Activated T-helper 17 cell treated with anti-CD3 and anti-CD28 coated beads, Interleukin-2, amount 50 U/mL, for 72 hours (primary cell): ENCODE results near the gene TMEM116. TPM values are rescaled to one million over a fixed set of nuclear protein-coding genes. Genes with fewer than 3 reads are reported as not detected.
A peak's percentile ranks its signal among the peaks of the same experiment; 100 is the strongest.

Experiments
- ATAC-seq: fragments of 150-1000 bp; cut with Tn5 transposase; replicated peaks from 2 replicates; pipeline ENCODE4 v1.10.0; 2021; ENCODE audit warnings: mild to moderate bottlenecking, moderate library complexity
- H3K27ac Mint-ChIP-seq: one replicate; pipeline ENCODE4 v1.8.0; 2022; ENCODE audit warnings: mixed read lengths
- H3K27me3 Mint-ChIP-seq: one replicate; pipeline ENCODE4 v1.8.0; 2022; ENCODE audit warnings: mixed read lengths
- H3K36me3 Mint-ChIP-seq: one replicate; pipeline ENCODE4 v1.8.0; 2022; ENCODE audit warnings: low read depth, mild to moderate bottlenecking, mixed read lengths
- H3K4me1 Mint-ChIP-seq: one replicate; pipeline ENCODE4 v1.8.0; 2022; ENCODE audit warnings: mixed read lengths
- H3K4me3 Mint-ChIP-seq: one replicate; pipeline ENCODE4 v1.8.0; 2022; ENCODE audit warnings: mild to moderate bottlenecking, mixed read lengths
- H3K9me3 Mint-ChIP-seq: one replicate; pipeline ENCODE4 v1.8.0; 2022; ENCODE audit warnings: mixed read lengths
- total RNA-seq, 2 donors: library from RNA; stranded (reverse); gene quantifications; one replicate each; pipeline ENCODE4 v1.2.3, GENCODE V29; 2022

TMEM116 gene
- total RNA-seq, 2 donors from 2014 or later = 13.8 to 16.9 TPM

- Mint-ChIP-seq H3K27me3 (no peaks in the 10 kb centered on the region), H3K36me3 (peaks cover 39% of the 10 kb centered on the region)
- ATAC-seq = no peak
Measured at GRCh38 chr12:111932241-111932640, 80.7 kb downstream of the TMEM116 start.

DNA sequence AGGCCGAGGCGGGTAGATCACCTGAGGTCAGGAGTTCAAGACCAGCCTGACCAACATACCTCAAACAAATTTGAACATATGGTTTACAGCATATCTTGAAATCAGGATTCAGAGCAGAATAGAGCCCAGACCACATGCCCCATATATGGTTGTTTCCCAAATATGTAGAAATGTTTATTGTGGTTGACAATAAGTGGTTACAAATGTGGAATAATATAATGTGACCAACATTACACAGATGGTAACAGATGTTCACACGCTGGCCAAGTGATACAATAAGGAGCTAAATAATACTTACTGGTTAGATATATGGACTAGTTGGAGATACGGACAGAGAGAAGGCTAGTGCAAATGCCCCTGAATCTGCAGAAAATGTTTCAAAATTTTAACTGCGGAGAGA lies 85.6 kb downstream of the TMEM116 start:
- Mint-ChIP-seq H3K27ac (no peak overlapping the region), H3K36me3 (peaks cover 17% of the 10 kb centered on the region), H3K9me3 (no peaks in the 10 kb centered on the region), H3K4me3 (no peak overlapping the region), H3K27me3 (no peaks in the 10 kb centered on the region), H3K4me1 (peaks cover 3% of the 10 kb centered on the region)
- ATAC-seq = no peak

More at GRCh38 chr12:111932241-111932640, 80.7 kb downstream of the TMEM116 start:
- Mint-ChIP-seq H3K27ac (no peak overlapping the region), H3K4me3 (no peak overlapping the region), H3K4me1 (no peaks in the 10 kb centered on the region), H3K9me3 (no peaks in the 10 kb centered on the region)

DNA sequence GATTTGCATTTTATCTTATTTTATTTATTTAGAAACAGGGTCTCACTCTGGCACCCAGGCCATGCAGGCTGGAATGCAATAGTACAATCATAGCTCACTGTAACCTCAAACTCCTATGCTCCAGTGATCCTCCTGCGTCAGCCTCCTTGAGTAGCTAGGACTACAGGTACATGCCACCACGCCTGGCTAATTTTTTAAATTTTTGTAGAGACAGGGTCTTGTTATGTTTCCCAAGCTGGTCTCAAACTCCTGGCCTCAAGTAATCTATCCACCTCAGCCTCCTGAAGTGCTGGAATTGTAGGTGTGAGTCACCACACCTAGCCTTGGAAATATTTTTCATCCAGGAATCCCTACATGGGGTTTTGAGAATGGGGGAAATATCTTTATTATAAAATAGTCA lies 86.3 kb downstream of the TMEM116 start:
- Mint-ChIP-seq H3K4me1 (peaks cover 3% of the 10 kb centered on the region), H3K4me3 (no peak overlapping the region), H3K27me3 (no peaks in the 10 kb centered on the region), H3K27ac (no peak overlapping the region), H3K36me3 (peaks cover 9% of the 10 kb centered on the region), H3K9me3 (no peaks in the 10 kb centered on the region)
- ATAC-seq = no peak

DNA sequence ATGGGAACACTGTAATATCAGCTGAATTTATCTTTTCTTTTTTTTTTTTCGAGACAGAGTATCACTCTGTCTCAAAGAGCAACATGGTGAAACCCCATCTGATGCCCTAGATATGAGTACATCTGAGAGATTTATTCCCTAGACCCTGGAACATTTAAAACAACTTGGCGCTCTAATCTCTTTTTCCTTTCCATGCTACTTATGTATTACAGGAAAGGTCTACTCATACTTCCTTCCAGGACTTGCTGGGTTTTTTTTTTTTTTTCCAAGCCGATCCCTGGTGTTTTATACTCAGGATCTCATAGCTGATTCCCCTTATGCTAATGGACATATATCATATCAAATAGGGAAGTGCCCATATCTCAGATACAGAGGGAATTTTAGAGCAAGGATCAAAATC lies 87.8 kb downstream of the TMEM116 start:
- no peaks in the 10 kb centered on the region for H3K36me3 Mint-ChIP-seq
- no peaks in the 10 kb centered on the region for H3K9me3 Mint-ChIP-seq
- H3K4me1 Mint-ChIP-seq = peaks cover 3% of the 10 kb centered on the region
- no peak overlapping the region for H3K4me3 Mint-ChIP-seq
- H3K27me3 Mint-ChIP-seq = no peaks in the 10 kb centered on the region
- no peak for ATAC-seq
- H3K27ac Mint-ChIP-seq = no peak overlapping the region

DNA sequence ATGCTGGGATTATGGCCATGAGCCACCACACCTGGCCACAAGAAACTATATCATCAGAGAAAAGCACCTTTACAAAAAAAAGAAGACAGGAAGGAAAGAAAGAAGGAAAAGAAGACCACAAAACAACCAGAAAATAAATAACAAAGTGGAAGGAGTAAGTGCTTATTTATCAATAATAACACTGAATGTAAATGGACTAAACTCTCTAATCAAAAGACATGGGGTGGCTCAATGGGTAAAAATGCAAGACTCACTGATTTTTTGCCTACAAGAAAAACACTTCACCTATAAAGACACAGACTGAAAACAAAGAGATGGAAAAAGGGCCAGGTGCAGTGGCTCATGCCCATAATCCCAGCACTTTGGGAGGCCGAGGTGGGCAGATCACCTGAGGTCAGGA lies 105.2 kb downstream of the TMEM116 start:
- no peaks in the 10 kb centered on the region for H3K27me3 Mint-ChIP-seq

DNA sequence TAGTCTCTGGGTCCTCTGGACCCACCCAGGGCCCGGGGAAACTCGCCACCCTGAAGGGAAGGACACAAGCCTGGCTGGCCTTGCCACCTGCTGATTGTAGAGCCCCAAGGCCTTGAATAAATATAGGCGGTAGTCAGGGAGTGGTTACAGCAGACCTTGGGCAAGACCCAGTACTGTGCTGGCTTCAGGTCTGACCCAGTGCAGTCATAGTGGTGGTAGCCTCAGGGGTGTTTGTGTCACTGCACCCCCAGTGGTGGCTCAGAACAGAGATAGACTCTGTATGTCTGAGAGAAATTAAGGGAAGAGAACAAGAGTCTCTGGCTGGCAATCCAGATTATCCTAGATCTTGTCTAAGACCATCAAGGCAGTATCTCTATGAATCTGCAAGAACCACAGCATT lies 107.5 kb downstream of the TMEM116 start:
- Mint-ChIP-seq H3K4me3 (no peak overlapping the region), H3K27ac (no peak overlapping the region), H3K4me1 (peaks cover 8% of the 10 kb centered on the region), H3K27me3 (no peaks in the 10 kb centered on the region), H3K36me3 (peaks cover 38% of the 10 kb centered on the region), H3K9me3 (peaks cover 19% of the 10 kb centered on the region)
- no peak for ATAC-seq

More for the DNA sequence above, 105.2 kb downstream of the TMEM116 start:
- H3K9me3 Mint-ChIP-seq = peaks cover 20% of the 10 kb centered on the region
- no peak overlapping the region for H3K27ac Mint-ChIP-seq
- H3K4me1 Mint-ChIP-seq = peaks cover 4% of the 10 kb centered on the region
- peaks cover 20% of the 10 kb centered on the region for H3K36me3 Mint-ChIP-seq
- no peak for ATAC-seq
- no peak overlapping the region for H3K4me3 Mint-ChIP-seq

GRCh38 chr12:111904446-111904975 lies 108.5 kb downstream of the TMEM116 start:
- Mint-ChIP-seq H3K4me3 (no peak overlapping the region), H3K4me1 (peaks cover 6% of the 10 kb centered on the region), H3K27me3 (no peaks in the 10 kb centered on the region), H3K9me3 (peaks cover 17% of the 10 kb centered on the region), H3K27ac (no peak overlapping the region), H3K36me3 (peaks cover 38% of the 10 kb centered on the region)
- no peak for ATAC-seq

DNA sequence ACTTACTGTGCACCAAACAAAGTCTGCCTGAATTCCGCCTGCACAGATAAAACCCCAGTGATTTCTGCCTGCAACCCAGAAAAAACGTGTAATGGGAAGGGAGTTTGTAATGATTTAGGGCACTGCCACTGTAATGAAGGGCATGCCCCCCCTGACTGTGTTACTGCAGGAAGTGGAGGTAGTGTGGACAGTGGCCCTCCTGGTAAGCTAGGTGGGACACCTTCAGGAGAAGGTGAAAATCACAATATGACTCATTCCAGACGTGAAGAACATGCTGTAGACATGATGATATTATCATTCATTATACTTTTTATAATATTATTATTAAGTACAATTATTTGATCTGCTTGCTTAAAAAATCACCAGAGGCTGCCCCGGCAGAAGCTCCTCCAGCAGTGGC lies 111.8 kb downstream of the TMEM116 start:
- H3K4me1 Mint-ChIP-seq = peaks cover 6% of the 10 kb centered on the region
- ATAC-seq = no peak
- no peak overlapping the region for H3K4me3 Mint-ChIP-seq
- H3K27me3 Mint-ChIP-seq = no peaks in the 10 kb centered on the region
- peaks cover 49% of the 10 kb centered on the region for H3K36me3 Mint-ChIP-seq
- H3K9me3 Mint-ChIP-seq = peaks cover 1% of the 10 kb centered on the region
- H3K27ac Mint-ChIP-seq = peak overlapping the region; percentile 53

- Mint-ChIP-seq H3K27me3 (no peaks in the 10 kb centered on the region), H3K27ac (no peak overlapping the region), H3K36me3 (peaks cover 83% of the 10 kb centered on the region), H3K4me1 (no peaks in the 10 kb centered on the region), H3K9me3 (no peaks in the 10 kb centered on the region), H3K4me3 (no peak overlapping the region)
- no peak for ATAC-seq
Measured at GRCh38 chr12:111894556-111894955, 118.4 kb downstream of the TMEM116 start.

DNA sequence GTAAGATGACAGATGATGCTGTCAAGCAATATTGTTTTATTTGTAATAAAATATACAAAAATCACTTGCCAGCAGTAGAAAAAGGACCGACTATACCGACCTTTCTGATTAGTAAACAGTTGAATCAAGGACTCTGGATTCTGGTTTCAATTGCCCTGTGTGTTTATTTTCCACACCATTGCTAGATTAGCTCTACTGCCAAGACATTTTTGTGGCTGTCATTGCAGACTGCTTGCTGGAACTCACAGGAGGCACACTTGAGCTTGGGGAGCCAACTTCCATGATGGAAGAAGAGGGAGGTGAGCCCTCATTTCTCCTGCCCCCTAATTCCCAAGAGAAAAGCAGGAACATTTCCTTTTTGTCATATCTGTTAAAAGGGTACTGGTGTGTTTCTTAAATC lies 119.7 kb downstream of the TMEM116 start:
- no peak overlapping the region for H3K27ac Mint-ChIP-seq
- H3K27me3 Mint-ChIP-seq = no peaks in the 10 kb centered on the region
- H3K9me3 Mint-ChIP-seq = no peaks in the 10 kb centered on the region
- peaks cover 86% of the 10 kb centered on the region for H3K36me3 Mint-ChIP-seq
- no peaks in the 10 kb centered on the region for H3K4me1 Mint-ChIP-seq
- no peak overlapping the region for H3K4me3 Mint-ChIP-seq
- ATAC-seq = no peak

DNA sequence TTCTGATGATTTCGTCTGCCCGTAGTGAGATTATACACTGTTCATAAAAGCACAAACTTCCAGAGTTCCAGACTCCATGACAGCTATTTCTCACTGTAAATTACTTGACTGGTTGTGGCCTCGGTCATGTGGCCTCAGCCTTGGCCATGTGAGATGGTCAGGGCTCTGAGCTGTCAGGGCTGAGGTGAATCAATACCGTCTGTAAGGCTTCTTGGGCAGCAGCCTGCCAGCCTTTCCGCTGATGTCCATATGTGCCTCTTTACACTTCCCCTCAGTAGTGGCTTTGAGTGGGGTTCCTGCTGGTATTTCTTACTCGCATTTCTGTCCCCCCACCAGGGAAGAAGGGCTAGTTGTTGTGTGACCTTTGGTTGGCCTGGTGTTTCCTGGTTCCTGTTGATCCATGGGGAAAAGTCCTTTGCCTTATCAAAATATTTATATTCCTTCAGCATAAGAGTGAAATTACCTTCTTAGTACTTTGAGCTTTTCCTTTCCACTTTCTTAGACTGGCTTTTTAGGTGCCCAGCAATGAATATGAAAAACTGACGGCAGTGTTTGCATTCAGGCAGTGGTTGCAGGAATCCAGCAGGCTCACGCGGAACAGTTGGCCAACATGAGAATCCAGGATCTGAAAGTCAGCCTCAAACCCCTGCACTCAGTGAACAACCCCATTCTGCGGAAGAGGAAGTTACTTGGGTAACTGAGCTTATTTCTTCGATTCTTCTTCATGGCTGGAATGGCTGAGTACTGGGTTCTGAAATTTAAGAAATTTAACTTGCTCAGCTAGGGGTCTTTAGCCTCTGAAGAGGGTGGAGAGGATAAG lies 124.8 kb downstream of the TMEM116 start:
- Mint-ChIP-seq H3K4me1 (no peaks in the 10 kb centered on the region), H3K9me3 (no peaks in the 10 kb centered on the region), H3K36me3 (peaks cover 98% of the 10 kb centered on the region), H3K4me3 (no peak overlapping the region), H3K27ac (no peak overlapping the region), H3K27me3 (no peaks in the 10 kb centered on the region)
- ATAC-seq = no peak

DNA sequence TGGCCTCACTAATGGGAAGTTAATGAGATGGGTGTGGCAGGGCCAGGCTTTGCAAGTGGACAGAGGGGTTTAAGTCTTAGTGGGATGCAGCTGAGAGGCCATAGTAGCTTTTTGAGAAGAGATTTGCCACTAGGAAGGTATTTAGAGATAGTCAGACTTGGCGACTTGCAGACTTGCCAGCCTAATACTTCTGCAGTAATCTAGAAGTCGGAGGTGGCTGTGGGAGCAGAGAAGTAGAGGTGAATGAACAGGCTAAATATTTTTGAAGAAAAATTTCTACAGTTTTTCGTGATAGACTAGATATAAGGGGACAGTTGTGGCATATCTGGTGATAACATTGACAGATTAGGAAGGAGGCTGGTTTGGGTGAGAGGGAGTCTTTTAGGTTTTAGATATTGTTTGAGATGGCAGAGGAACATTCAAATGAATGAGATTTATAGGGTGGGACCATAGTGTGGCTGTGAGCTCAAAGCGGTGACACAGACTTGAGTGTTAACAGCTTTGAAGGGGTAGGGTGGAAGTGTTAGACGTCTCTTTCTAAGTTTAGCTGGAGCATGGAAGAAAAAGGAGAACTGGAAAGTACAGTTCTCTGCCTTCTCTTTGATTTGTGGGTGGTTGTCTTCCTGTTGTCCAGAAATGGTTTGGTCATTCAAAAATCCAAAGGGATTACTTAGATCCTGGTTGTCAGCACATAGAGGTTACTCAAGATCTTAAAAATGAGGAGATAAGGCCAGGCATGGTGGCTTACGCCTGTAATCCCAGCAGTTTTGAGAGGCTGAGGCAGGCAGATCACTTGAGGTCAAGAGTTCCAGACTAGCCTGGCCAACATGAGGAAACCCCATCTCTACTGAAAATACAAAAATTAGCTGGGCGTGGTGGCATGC lies 126.1 kb downstream of the TMEM116 start:
- ATAC-seq = no peak
- H3K27ac Mint-ChIP-seq = peak overlapping the region; percentile 57
- no peaks in the 10 kb centered on the region for H3K4me1 Mint-ChIP-seq
- no peaks in the 10 kb centered on the region for H3K9me3 Mint-ChIP-seq
- H3K27me3 Mint-ChIP-seq = no peaks in the 10 kb centered on the region
- H3K36me3 Mint-ChIP-seq = peaks cover 99% of the 10 kb centered on the region
- no peak overlapping the region for H3K4me3 Mint-ChIP-seq

- Mint-ChIP-seq H3K36me3 (peaks cover 98% of the 10 kb centered on the region), H3K27me3 (no peaks in the 10 kb centered on the region), H3K4me1 (peaks cover 4% of the 10 kb centered on the region), H3K4me3 (no peak overlapping the region), H3K9me3 (no peaks in the 10 kb centered on the region), H3K27ac (no peak overlapping the region)
- no peak for ATAC-seq
Measured at GRCh38 chr12:111881716-111882115, 131.2 kb downstream of the TMEM116 start.
